ENCODE measurements around the gene PLEKHG4B.

The PLEKHG4B gene

DNA sequence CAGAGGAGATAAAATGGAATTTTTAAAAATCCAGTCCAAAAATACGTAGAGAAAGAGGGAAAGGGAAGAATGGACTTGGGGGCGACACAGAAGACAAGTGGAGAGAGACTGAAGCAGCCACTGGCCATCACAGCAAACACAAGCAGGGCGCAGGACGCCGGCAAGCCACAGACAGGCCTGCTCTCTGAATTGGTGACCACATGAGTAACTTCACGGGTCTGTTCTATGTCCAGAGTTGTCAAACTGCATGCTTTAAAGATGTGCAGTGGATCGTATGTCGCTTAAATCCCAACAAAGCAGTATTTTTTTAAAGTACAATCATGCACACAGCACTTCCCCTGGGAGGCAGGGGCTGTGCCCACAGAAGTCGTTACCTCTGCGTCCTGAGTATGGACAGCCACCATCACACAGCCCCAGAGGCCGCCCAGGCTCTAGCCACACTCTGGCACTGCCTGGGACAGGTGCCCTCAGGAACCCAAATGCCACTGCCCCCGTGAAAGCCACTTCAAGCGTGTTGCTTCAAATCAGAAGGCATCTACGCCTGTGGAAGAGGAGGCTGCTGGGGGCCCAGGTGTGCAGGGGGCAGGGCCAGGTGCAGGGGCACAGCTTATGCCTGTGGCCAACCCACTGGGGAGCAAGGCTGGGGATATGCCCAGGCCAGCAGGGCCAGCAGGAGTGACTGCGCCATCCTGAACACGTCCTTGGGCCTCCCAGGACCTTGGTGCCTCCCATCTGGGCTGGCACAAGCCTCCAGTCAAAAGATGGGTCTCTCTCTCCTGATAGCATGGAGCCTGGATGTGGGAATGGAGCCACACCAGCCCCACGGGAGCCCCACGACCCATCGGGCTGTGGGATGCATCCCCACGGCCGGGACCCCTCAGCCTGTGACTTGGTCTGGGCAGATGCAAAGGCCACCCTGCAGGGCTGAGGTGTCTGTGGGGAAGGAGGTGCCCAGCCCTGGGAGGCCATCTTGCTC, 93.4 kb downstream of the PLEKHG4B start:
- Histone ChIP-seq H4K20me1 (ENCODE audit: insufficient read depth, low read length) (no peaks in the 10 kb centered on the region), H3K27ac (ENCODE audit: low read length) (no peak overlapping the region)
- DNase-seq = no peak

DNA sequence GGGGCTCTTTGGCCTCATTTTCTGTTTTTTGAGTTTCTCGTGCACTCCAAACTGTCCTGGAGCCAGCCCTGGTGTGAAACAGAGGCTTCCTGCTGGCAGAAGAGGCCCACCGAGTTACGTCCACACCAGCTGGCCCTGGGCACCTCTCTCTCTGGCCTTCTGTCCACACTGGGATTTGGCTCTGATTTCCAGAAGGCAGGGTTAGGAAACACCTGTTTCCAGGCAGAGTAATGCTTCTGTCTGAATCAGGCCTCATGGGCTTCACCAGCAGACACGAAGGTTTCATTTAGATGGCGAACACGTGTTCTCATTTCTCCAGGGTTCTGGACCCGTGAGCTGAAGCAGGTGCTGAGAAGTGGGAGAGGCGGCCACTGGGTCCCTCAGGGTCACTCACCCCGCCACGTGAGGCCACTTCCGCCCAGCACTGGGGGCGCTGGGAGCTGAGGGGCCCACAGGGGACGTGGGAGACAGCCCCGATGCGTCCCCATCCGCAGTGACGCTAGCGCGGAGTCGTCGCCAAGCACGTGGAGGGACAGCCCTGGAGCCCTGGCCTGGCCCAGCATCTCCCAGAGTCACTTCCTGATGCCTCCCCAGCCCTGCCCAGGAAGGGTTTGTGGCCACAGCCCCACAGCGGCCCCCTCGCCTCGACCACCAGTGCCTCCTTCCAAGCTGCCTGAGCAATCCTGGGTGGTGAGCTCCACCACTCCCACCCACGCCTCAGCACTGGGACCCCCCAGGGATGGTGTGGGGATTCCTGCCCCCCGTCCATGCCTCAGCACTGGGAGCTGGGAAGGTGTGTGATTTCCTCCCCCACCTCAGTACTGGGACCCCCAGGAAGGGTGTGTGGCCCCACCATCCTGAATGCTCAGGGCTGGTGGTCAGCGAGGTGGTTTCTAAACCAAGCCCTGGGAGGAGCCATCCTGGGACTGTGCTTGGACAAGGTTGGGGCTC, 94.4 kb downstream of the PLEKHG4B start:
- no peak overlapping the region for H3K4me2 ChIP-seq (ENCODE audit: low read depth, low read length)
- H3K27me3 ChIP-seq (replicated peaks; ENCODE audit: insufficient read depth, low read length) = no peaks in the 10 kb centered on the region
- H3K9ac ChIP-seq (ENCODE audit: low read length) = no peak overlapping the region
- peaks cover 19% of the 10 kb centered on the region for H3F3A ChIP-seq (ENCODE audit: insufficient read depth, low read length)
- H3K9me3 ChIP-seq (replicated peaks; ENCODE audit: insufficient read depth, low read length) = no peaks in the 10 kb centered on the region
- no peaks in the 10 kb centered on the region for H3K9me2 ChIP-seq (replicated peaks; ENCODE audit: insufficient read depth, low read length)
- peaks cover 15% of the 10 kb centered on the region for H3K79me2 ChIP-seq (ENCODE audit: low read length)
- H3K36me3 ChIP-seq (replicated peaks; ENCODE audit: insufficient read depth, low read length) = no peaks in the 10 kb centered on the region
- TF ChIP-seq, protein P1, sequence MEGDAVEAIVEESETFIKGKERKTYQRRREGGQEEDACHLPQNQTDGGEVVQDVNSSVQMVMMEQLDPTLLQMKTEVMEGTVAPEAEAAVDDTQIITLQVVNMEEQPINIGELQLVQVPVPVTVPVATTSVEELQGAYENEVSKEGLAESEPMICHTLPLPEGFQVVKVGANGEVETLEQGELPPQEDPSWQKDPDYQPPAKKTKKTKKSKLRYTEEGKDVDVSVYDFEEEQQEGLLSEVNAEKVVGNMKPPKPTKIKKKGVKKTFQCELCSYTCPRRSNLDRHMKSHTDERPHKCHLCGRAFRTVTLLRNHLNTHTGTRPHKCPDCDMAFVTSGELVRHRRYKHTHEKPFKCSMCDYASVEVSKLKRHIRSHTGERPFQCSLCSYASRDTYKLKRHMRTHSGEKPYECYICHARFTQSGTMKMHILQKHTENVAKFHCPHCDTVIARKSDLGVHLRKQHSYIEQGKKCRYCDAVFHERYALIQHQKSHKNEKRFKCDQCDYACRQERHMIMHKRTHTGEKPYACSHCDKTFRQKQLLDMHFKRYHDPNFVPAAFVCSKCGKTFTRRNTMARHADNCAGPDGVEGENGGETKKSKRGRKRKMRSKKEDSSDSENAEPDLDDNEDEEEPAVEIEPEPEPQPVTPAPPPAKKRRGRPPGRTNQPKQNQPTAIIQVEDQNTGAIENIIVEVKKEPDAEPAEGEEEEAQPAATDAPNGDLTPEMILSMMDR (IDR thresholded peaks at IDR 0.05; ENCODE audit: low read length) = no peak
- no peak for TF ChIP-seq EZH2phosphoT487 (IDR thresholded peaks at IDR 0.05; ENCODE audit: low read length)
- TF ChIP-seq EZH2 (optimal IDR thresholded peaks at IDR 0.05; ENCODE audit: low read depth, low read length) = no peak
- no peaks in the 10 kb centered on the region for H4K20me1 ChIP-seq (ENCODE audit: insufficient read depth, low read length)
- H3K27ac ChIP-seq (ENCODE audit: low read length) = no peak overlapping the region
- no peak overlapping the region for H2AFZ ChIP-seq (ENCODE audit: low read length)
- H3K4me3 ChIP-seq (ENCODE audit: low read length) = no peak overlapping the region
- H3K4me1 ChIP-seq (ENCODE audit: low read length) = peaks cover 28% of the 10 kb centered on the region
- no peak for DNase-seq

More for the DNA sequence above, 93.4 kb downstream of the PLEKHG4B start:
- Histone ChIP-seq H3K4me2 (ENCODE audit: low read depth, low read length) (no peak overlapping the region), H3K9ac (ENCODE audit: low read length) (no peak overlapping the region), H3K9me2 (replicated peaks; ENCODE audit: insufficient read depth, low read length) (no peaks in the 10 kb centered on the region), H3K27me3 (replicated peaks; ENCODE audit: insufficient read depth, low read length) (0 out of 2 replicates have a peak, but pooled peaks cover 2% of the 10 kb centered on the region), H3K79me2 (ENCODE audit: low read length) (peaks cover 14% of the 10 kb centered on the region), H3K4me3 (ENCODE audit: low read length) (no peak overlapping the region), H3K9me3 (replicated peaks; ENCODE audit: insufficient read depth, low read length) (no peaks in the 10 kb centered on the region), H3K4me1 (ENCODE audit: low read length) (peaks cover 23% of the 10 kb centered on the region), H2AFZ (ENCODE audit: low read length) (no peak overlapping the region), H3K36me3 (replicated peaks; ENCODE audit: insufficient read depth, low read length) (no peaks in the 10 kb centered on the region), H3F3A (ENCODE audit: insufficient read depth, low read length) (peaks cover 10% of the 10 kb centered on the region; the same call in 1 of the 2 replicates)
- TF ChIP-seq EZH2 (optimal IDR thresholded peaks at IDR 0.05; ENCODE audit: low read depth, low read length) (no peak), EZH2phosphoT487 (IDR thresholded peaks at IDR 0.05; ENCODE audit: low read length) (no peak)
- TF ChIP-seq, protein P1 (IDR thresholded peaks at IDR 0.05; ENCODE audit: low read length) = no peak

DNA sequence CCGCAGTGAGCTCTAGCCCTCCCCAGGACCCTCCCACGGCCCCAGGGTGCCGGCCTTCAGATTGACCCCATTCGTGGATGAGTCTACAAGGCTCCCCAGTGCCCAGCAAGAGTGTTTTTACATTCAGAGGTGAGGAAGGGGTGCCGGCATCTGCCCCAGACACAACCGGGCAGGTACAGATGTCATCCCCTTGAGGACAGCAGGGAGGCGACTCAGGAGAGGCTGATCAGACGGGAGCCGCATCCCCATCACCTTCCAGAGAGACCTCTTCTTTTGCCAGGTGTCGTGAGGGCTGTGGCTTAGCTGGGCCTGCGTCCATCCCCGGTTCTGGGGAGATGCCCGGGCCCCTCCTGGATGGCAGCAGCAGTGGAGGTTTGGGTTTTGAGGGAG, 95.1 kb downstream of the PLEKHG4B start:
- no peak for DNase-seq
- H3K36me3 ChIP-seq (replicated peaks; ENCODE audit: insufficient read depth, low read length) = no peaks in the 10 kb centered on the region
- H2AFZ ChIP-seq (ENCODE audit: low read length) = no peak overlapping the region
- H3K9ac ChIP-seq (ENCODE audit: low read length) = no peak overlapping the region
- H3K79me2 ChIP-seq (ENCODE audit: low read length) = peaks cover 22% of the 10 kb centered on the region
- H4K20me1 ChIP-seq (ENCODE audit: insufficient read depth, low read length) = no peaks in the 10 kb centered on the region
- H3K9me3 ChIP-seq (replicated peaks; ENCODE audit: insufficient read depth, low read length) = no peaks in the 10 kb centered on the region
- H3K9me2 ChIP-seq (replicated peaks; ENCODE audit: insufficient read depth, low read length) = no peaks in the 10 kb centered on the region
- H3K4me3 ChIP-seq (ENCODE audit: low read length) = no peak overlapping the region
- H3K27ac ChIP-seq (ENCODE audit: low read length) = no peak overlapping the region
- peaks cover 19% of the 10 kb centered on the region for H3F3A ChIP-seq (ENCODE audit: insufficient read depth, low read length)
- H3K27me3 ChIP-seq (replicated peaks; ENCODE audit: insufficient read depth, low read length) = no peaks in the 10 kb centered on the region
- no peak overlapping the region for H3K4me2 ChIP-seq (ENCODE audit: low read depth, low read length)
- TF ChIP-seq EZH2phosphoT487 (IDR thresholded peaks at IDR 0.05; ENCODE audit: low read length) (no peak), EZH2 (optimal IDR thresholded peaks at IDR 0.05; ENCODE audit: low read depth, low read length) (no peak)
- TF ChIP-seq, protein P1 (IDR thresholded peaks at IDR 0.05; ENCODE audit: low read length) = no peak
- peaks cover 34% of the 10 kb centered on the region for H3K4me1 ChIP-seq (ENCODE audit: low read length)

Measured in MM.1S (cell line).